Testis (tissue), 3 donors: Measurements from ENCODE around the gene CXCL10. TPM values are rescaled to one million over a fixed set of nuclear protein-coding genes. Genes with fewer than 3 reads are reported as not detected.

Source experiments
- DNase-seq: peaks from one replicate; pipeline ENCODE4 v3.0.0-alpha.2; 2019
- H3K27ac ChIP-seq, 2 donors: fragments of 200-600 bp; sonication (generic); one replicate each; pipeline ENCODE4 v1.5.1; 2019
- H3K27me3 ChIP-seq: fragments of 200-600 bp; sonication (generic); one replicate; pipeline ENCODE4 v1.5.1; 2019
- H3K36me3 ChIP-seq: fragments of 200-600 bp; sonication (generic); one replicate; pipeline ENCODE4 v1.5.1; 2017; ENCODE audit warnings: low read depth; ENCODE audit errors: missing control alignments
- H3K4me1 ChIP-seq: fragments of 200-600 bp; sonication (generic); one replicate; pipeline ENCODE4 v1.5.1; 2019
- H3K4me3 ChIP-seq, 2 donors: fragments of 200-600 bp; sonication (generic); one replicate each; pipeline ENCODE4 v1.5.1; 2017 to 2019
- H3K9me3 ChIP-seq: fragments of 200-600 bp; sonication (generic); one replicate; pipeline ENCODE4 v1.5.1; 2017
- POLR2A ChIP-seq: fragments of 450-650 bp; IDR thresholded peaks from one replicate; pipeline ENCODE4 v1.6.1; 2017; ENCODE audit warnings: antibody characterized with exemption, mild to moderate bottlenecking, moderate library complexity
- WGBS, 2 donors: methylation state at CpG; one replicate each; pipeline ENCODE4 v1.1.5; 2018; 5-methylcytosine and 5-hydroxymethylcytosine counted together
- intact Hi-C: fragments of 100-400 bp; cut with DNase I; formaldehyde crosslinking; loops from one replicate; pipeline ENCODE4 v1.15.1; 2023; ENCODE audit warnings: low total_unique reads
- polyA plus RNA-seq: library from polyadenylated mRNA; stranded (reverse); fragments of 350-450 nt; fragmentation: Illumina TruSeq; extraction: RNeasy Lipid Tissue Mini Kit (QIAGEN cat#74804); gene quantifications from one replicate; pipeline ENCODE4 v1.2.3, GENCODE V29; 2014; ENCODE audit warnings: low read depth, low replicate concordance; ENCODE audit not compliant: insufficient read depth
- total RNA-seq, 2 donors: library from RNA; depleted of rRNA; stranded (reverse); fragments of >200 nt; gene quantifications; one replicate each; pipeline ENCODE4 v1.2.3, GENCODE V29; 2016
- TF ChIP-seq, protein P1 (sequence below), 3 experiments: fragments of 450-650 bp in 2 of 3; fragments of 200-600 bp in 1 of 3; sonication (generic) in 1 of 3; IDR thresholded peaks; one replicate each; pipeline ENCODE4 v1.5.1; 2016 to 2019; ENCODE audit warnings: antibody characterized with exemption in 3 of 3, mild to moderate bottlenecking in 2 of 3, moderate library complexity in 1 of 3

Gene CXCL10
- total and polyA plus RNA-seq, 3 donors from 2014 or later, result 5.9 TPM; not detected in 2

DNA sequence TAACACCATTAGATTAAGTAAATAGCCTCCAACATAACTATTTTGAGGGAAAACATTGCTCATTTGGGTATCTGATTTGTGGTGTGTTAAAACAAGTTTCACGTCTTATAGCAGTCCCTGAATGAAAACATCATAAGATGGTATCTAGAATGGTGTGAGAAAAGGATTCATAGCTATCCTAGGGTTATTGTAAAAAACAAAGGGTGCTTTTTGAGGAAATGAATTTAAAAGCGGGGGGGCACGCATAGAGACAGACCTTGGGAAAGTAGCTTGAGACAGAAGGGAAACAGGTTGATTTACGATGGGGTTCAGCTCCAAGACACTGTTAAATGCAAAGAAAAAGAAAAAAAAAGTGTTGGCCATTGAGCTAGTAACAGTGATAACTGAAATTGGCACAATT, 768 bp upstream of the CXCL10 start:
- no peak overlapping the region for H3K4me3 ChIP-seq
- intact Hi-C loops, result no loop called here
- WGBS, 2 donors, result 80 to 82% methylated on average over 4 of the region's 4 CpGs
- DNase-seq, result no peak
- no peaks in the 10 kb centered on the region for H3K9me3 ChIP-seq
- H3K27me3 ChIP-seq, result no peaks in the 10 kb centered on the region
- no peak overlapping the region for H3K27ac ChIP-seq
- H3K4me1 ChIP-seq, result no peaks in the 10 kb centered on the region
- H3K36me3 ChIP-seq, result no peaks in the 10 kb centered on the region
- TF ChIP-seq, protein P1, sequence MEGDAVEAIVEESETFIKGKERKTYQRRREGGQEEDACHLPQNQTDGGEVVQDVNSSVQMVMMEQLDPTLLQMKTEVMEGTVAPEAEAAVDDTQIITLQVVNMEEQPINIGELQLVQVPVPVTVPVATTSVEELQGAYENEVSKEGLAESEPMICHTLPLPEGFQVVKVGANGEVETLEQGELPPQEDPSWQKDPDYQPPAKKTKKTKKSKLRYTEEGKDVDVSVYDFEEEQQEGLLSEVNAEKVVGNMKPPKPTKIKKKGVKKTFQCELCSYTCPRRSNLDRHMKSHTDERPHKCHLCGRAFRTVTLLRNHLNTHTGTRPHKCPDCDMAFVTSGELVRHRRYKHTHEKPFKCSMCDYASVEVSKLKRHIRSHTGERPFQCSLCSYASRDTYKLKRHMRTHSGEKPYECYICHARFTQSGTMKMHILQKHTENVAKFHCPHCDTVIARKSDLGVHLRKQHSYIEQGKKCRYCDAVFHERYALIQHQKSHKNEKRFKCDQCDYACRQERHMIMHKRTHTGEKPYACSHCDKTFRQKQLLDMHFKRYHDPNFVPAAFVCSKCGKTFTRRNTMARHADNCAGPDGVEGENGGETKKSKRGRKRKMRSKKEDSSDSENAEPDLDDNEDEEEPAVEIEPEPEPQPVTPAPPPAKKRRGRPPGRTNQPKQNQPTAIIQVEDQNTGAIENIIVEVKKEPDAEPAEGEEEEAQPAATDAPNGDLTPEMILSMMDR (IDR thresholded peaks at IDR 0.05), result no peak

DNA sequence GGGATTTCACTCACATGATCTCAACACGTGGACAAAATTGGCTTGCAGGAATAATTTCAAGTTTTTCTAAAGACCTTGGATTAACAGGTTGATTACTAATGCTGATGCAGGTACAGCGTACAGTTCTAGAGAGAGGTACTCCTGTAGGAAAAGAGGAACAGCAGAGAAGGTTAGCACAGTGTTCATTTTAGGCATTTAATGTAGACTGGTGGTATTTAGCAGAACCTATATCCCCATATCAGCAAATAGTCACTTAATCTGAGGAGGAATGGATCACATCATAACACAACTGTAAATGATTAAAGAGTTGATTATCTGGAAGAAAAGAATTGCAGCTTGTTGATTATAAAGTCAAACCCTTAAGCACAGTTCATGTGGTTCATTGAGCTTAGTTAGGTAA, 620 bp downstream of the CXCL10 start:
- TF ChIP-seq POLR2A, result no peak
- TF ChIP-seq, protein P1 (IDR thresholded peaks at IDR 0.05), result no peak
- Histone ChIP-seq H3K27me3 (no peaks in the 10 kb centered on the region), H3K4me3 (no peak overlapping the region), H3K27ac (no peak overlapping the region), H3K4me1 (no peaks in the 10 kb centered on the region), H3K36me3 (no peaks in the 10 kb centered on the region), H3K9me3 (no peaks in the 10 kb centered on the region)
- DNase-seq, result no peak
- intact Hi-C loops, result no loop called here
- 71 to 77% methylated on average over 2 of the region's 2 CpGs for WGBS, 2 donors

DNA sequence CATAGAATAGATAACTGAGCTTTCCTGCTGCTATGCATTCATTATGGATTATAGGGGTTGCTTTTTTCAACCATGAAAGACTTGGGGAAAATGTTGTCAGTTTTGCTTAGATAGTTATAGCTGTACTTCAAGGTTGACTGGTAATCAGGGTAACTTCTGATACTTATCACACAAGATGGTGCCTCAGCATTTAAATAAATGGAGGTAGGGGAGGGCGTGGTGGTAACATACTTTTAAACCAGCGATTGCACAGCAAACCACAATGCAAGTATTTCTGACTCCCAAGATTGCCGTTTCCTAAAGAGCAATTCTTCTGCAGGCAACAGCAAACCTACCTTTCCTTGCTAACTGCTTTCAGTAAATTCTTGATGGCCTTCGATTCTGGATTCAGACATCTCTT, 1.3 kb downstream of the CXCL10 start:
- H3K4me1 ChIP-seq, result no peaks in the 10 kb centered on the region
- 95% methylated on average over 4 of the region's 4 CpGs for WGBS, 2 donors
- no peaks in the 10 kb centered on the region for H3K36me3 ChIP-seq
- H3K9me3 ChIP-seq, result no peaks in the 10 kb centered on the region
- no peak for TF ChIP-seq POLR2A
- TF ChIP-seq, protein P1 (IDR thresholded peaks at IDR 0.05), result no peak
- no peaks in the 10 kb centered on the region for H3K27me3 ChIP-seq
- no peak overlapping the region for H3K4me3 ChIP-seq
- no peak overlapping the region for H3K27ac ChIP-seq
- DNase-seq, result no peak
- intact Hi-C loops, result no loop called here

DNA sequence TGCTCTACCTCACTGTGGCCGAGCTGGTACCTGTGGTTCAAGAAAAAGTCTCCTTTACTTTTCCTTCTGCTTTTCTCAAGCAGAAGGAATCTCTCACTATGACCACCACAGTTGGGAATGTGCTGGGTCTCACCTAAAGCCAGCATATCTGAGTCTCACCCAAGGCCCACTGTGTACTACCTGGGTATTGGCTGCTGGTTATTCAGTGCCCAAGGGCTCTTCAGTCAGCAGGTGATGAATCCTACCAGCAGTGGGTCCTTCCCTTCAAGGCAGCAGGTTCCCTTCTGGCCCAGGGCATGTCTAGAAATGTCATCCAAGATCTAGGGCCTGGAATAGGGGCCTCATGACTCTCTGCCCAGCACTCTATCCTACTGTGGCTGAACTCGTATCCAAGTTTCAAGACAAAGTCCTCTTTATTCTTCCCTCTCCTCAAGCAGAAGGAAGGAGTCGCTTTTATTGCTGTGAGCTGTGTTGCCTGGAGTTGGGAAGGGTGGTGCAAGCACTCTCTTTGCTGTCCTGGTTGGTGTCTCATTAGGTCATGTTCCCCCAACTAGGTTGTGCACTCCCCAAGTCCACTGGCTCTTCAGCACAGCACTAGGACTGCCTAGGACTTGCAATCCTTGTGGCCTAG, 6.1 kb downstream of the CXCL10 start:
- H3K4me1 ChIP-seq, result peaks cover 5% of the 10 kb centered on the region
- intact Hi-C loops, result no loop called here
- no peaks in the 10 kb centered on the region for H3K27me3 ChIP-seq
- 80 to 84% methylated on average over 3 of the region's 3 CpGs for WGBS, 2 donors
- no peak overlapping the region for H3K27ac ChIP-seq
- H3K4me3 ChIP-seq, result no peak overlapping the region
- H3K9me3 ChIP-seq, result no peaks in the 10 kb centered on the region
- TF ChIP-seq POLR2A, result no peak
- TF ChIP-seq, protein P1 (IDR thresholded peaks at IDR 0.05), result no peak
- DNase-seq, result no peak
- no peaks in the 10 kb centered on the region for H3K36me3 ChIP-seq

DNA sequence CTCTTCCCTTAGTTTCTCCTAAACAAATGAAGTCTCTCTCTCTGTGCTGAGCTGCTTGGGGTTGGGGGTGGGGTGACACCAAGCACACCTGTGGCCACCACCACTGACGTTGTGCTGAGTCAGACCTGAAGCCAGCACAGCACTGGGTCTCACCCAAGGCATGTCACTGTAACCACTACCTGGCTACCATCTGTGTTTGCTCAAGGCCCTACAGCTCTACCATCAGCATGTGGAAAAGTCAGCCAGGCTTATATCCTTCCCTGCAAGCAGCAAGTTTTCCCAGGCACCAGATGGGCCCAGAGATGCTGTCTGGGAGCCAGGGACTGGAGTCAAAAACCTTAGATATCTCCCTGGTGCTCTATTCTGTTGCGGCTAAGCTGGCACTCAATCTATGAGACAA, 6.9 kb downstream of the CXCL10 start:
- no peak for DNase-seq
- Histone ChIP-seq H3K36me3 (no peaks in the 10 kb centered on the region), H3K27me3 (no peaks in the 10 kb centered on the region), H3K9me3 (no peaks in the 10 kb centered on the region), H3K27ac (no peak overlapping the region), H3K4me3 (no peak overlapping the region), H3K4me1 (peaks cover 12% of the 10 kb centered on the region)
- WGBS, 2 donors, result 88 to 100% methylated on average over 2 of the region's 2 CpGs
- intact Hi-C loops, result no loop called here
- TF ChIP-seq, protein P1 (IDR thresholded peaks at IDR 0.05), result no peak
- TF ChIP-seq POLR2A, result no peak
